Measurements from ENCODE around the gene E2F2. TPM values are rescaled to one million over a fixed set of nuclear protein-coding genes. Genes with fewer than 3 reads are reported as not detected.

Gene E2F2
- total and polyA plus RNA-seq, 2 of the 13 experiments (the other 11 are each of a cell fraction or from before 2014, with no cell fraction given), result 0.65 to 6.6 TPM

- no peak for TF ChIP-seq KLF16 (CRISPR knock-in tag; IDR thresholded peaks at IDR 0.05)
- no peak for TF ChIP-seq ZNF431 (CRISPR knock-in tag; IDR thresholded peaks at IDR 0.05; ENCODE audit: borderline replicate concordance, low read depth)
- TF ChIP-seq, protein P1, sequence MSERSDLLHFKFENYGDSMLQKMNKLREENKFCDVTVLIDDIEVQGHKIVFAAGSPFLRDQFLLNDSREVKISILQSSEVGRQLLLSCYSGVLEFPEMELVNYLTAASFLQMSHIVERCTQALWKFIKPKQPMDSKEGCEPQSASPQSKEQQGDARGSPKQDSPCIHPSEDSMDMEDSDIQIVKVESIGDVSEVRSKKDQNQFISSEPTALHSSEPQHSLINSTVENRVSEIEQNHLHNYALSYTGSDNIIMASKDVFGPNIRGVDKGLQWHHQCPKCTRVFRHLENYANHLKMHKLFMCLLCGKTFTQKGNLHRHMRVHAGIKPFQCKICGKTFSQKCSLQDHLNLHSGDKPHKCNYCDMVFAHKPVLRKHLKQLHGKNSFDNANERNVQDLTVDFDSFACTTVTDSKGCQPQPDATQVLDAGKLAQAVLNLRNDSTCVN (CRISPR knock-in tag; IDR thresholded peaks at IDR 0.05; ENCODE audit: borderline replicate concordance), result no peak
- TF ChIP-seq SATB2 (CRISPR knock-in tag; IDR thresholded peaks at IDR 0.05), result no peak
- TF ChIP-seq, protein P2, sequence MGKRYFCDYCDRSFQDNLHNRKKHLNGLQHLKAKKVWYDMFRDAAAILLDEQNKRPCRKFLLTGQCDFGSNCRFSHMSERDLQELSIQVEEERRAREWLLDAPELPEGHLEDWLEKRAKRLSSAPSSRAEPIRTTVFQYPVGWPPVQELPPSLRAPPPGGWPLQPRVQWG (CRISPR knock-in tag; IDR thresholded peaks at IDR 0.05; ENCODE audit: borderline replicate concordance, low read depth), result no peak
- no peak for TF ChIP-seq ZNF562 (CRISPR knock-in tag; IDR thresholded peaks at IDR 0.05; ENCODE audit: borderline replicate concordance)
- TF ChIP-seq SALL2 (CRISPR knock-in tag; IDR thresholded peaks at IDR 0.05), result no peak
- TF ChIP-seq FUBP1 (CRISPR knock-in tag; IDR thresholded peaks at IDR 0.05; ENCODE audit: borderline replicate concordance), result no peak
- peak; percentile 53; the same call in 1 of the 2 replicates for TF ChIP-seq TCF7 (IDR thresholded peaks at IDR 0.05; ENCODE audit: low read depth)
- TF ChIP-seq IRX3 (CRISPR knock-in tag; IDR thresholded peaks at IDR 0.05; ENCODE audit: borderline replicate concordance, low read depth), result no peak
- TF ChIP-seq HNF4G (IDR thresholded peaks at IDR 0.05; ENCODE audit: borderline replicate concordance, low read depth, low read length), result no peak
- no peak for TF ChIP-seq HNF4G (CRISPR knock-in tag; IDR thresholded peaks at IDR 0.05; ENCODE audit: borderline replicate concordance, low read depth)
- TF ChIP-seq ZBTB7B (CRISPR knock-in tag; IDR thresholded peaks at IDR 0.05), result 0 out of 2 replicates have a peak, but pooled peaks have one; percentile 33
- no peak for TF ChIP-seq ZNF749 (CRISPR knock-in tag; IDR thresholded peaks at IDR 0.05; ENCODE audit: borderline replicate concordance)
- no peak for TF ChIP-seq ZFP36 (IDR thresholded peaks at IDR 0.05; ENCODE audit: borderline replicate concordance, low read depth, low read length, partially characterized antibody)
- no peak for TF ChIP-seq EEA1 (CRISPR knock-in tag; IDR thresholded peaks at IDR 0.05; ENCODE audit: borderline replicate concordance)
- TF ChIP-seq NR3C1 (CRISPR knock-in tag; IDR thresholded peaks at IDR 0.05), result no peak
- TF ChIP-seq DPF2 (CRISPR knock-in tag; IDR thresholded peaks at IDR 0.05; ENCODE audit: borderline replicate concordance, low read depth), result peak; percentile 72; the same call in 1 of the 2 replicates
- TF ChIP-seq ZFP37 (CRISPR knock-in tag; IDR thresholded peaks at IDR 0.05; ENCODE audit: borderline replicate concordance), result no peak
- 0 out of 2 replicates have a peak, but pooled peaks have one; percentile 21 for TF ChIP-seq KDM2A (CRISPR knock-in tag; IDR thresholded peaks at IDR 0.05; ENCODE audit: borderline replicate concordance, low read depth)
- peak; percentile 78 for TF ChIP-seq ESRRA (CRISPR knock-in tag; IDR thresholded peaks at IDR 0.05; ENCODE audit: low read depth)
- TF ChIP-seq FIP1L1 (IDR thresholded peaks at IDR 0.05; ENCODE audit: borderline replicate concordance, insufficient read depth, low read depth, low read length), result no peak
- TF ChIP-seq SP5 (CRISPR knock-in tag; IDR thresholded peaks at IDR 0.05; ENCODE audit: borderline replicate concordance, low read depth), result peak; percentile 31; the same call in 1 of the 2 replicates
- TF ChIP-seq FOSL1 (CRISPR knock-in tag; IDR thresholded peaks at IDR 0.05; ENCODE audit: borderline replicate concordance), result no peak
- TF ChIP-seq MTA1 (CRISPR knock-in tag; IDR thresholded peaks at IDR 0.05; ENCODE audit: borderline replicate concordance), result no peak
- no peak for TF ChIP-seq ZNF550 (CRISPR knock-in tag; IDR thresholded peaks at IDR 0.05; ENCODE audit: borderline replicate concordance)
These were observed 32.8 kb upstream of the E2F2 start (continued) for GRCh38 chr1:23563755-23564374.

Measured in HepG2 (cell line).